ENCODE results near the gene ILDR1.
"Not testable (repeated sequence)": the region's sequence is repeated elsewhere in the genome, so short reads cannot be mapped to it uniquely, and the experiment has no call there.

DNA sequence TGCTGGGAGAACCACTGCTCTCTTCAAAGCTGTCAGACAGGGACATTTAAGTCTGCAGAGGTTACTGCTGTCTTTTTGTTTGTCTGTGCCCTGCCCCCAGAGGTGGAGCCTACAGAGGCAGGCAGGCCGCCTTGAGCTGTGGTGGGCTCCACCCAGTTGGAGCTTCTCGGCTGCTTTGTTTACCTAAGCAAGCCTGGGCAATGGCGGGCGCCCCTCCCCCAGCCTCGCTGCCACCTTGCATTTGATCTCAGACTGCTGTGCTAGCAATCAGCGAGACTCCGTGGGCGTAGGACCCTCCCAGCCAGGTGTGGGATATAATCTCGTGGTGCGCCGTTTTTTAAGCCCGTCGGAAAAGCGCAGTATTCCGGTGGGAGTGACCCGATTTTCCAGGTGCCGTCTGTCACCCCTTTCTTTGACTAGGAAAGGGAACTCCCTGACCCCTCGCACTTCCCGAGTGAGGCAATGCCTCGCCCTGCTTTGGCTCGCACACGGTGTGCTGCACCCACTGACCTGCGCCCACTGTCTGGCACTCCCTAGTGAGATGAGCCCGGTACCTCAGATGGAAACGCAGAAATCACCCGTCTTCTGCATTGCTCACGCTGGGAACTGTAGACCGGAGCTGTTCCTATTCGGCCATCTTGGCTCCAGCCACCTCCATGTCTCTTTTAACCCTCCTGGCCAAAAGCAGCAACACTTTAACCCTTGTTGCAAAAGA, 83.7 kb downstream of the ILDR1 start:
- TF ChIP-seq SUZ12 (IDR thresholded peaks at IDR 0.05; ENCODE audit: extremely low read depth, insufficient read depth, insufficient read length); YY1 (IDR thresholded peaks at IDR 0.05; ENCODE audit: insufficient read depth, insufficient read length): not testable (repeated sequence)
